Trophoblast cell (in vitro differentiated cells and primary cell): ENCODE results near the gene ATP6V0E2.

ENCODE experiments used
- DNase-seq, 2 donors: peaks; one replicate each; pipeline ENCODE4 v3.0.0-alpha.2; 2016
- H2AFZ ChIP-seq: 2 replicates; pipeline ENCODE4 v1.6.1; 2013; ENCODE audit warnings: low read length, moderate library complexity, mild to moderate bottlenecking; ENCODE audit not compliant: insufficient read depth, poor library complexity
- H2AK5ac ChIP-seq: 2 replicates; pipeline ENCODE4 v1.6.1; 2013; ENCODE audit warnings: mild to moderate bottlenecking, low read length
- H2BK120ac ChIP-seq: 2 replicates; pipeline ENCODE4 v1.6.1; 2013; ENCODE audit warnings: low read length, mild to moderate bottlenecking, moderate library complexity; ENCODE audit not compliant: insufficient read depth, poor library complexity
- H2BK12ac ChIP-seq: 2 replicates; pipeline ENCODE4 v1.6.1; 2013; ENCODE audit warnings: mild to moderate bottlenecking, low read length, moderate library complexity
- H2BK5ac ChIP-seq: 2 replicates; pipeline ENCODE4 v1.6.1; 2013; ENCODE audit warnings: low read length, low read depth, moderate library complexity, mild to moderate bottlenecking; ENCODE audit not compliant: poor library complexity
- H3K14ac ChIP-seq: 2 replicates; pipeline ENCODE4 v1.6.1; 2013; ENCODE audit warnings: mild to moderate bottlenecking, low read length
- H3K18ac ChIP-seq: 2 replicates; pipeline ENCODE4 v1.6.1; 2013; ENCODE audit warnings: mild to moderate bottlenecking, low read length
- H3K23ac ChIP-seq: 2 replicates; pipeline ENCODE4 v1.6.1; 2013; ENCODE audit warnings: low read length
- H3K27ac ChIP-seq: 2 replicates; pipeline ENCODE4 v1.5.1; 2013; ENCODE audit warnings: low read depth, mild to moderate bottlenecking, inconsistent platforms, low read length, moderate library complexity
- H3K27me3 ChIP-seq: 2 replicates; pipeline ENCODE4 v1.6.1; 2013; ENCODE audit warnings: inconsistent platforms, mild to moderate bottlenecking, low read length, moderate library complexity; ENCODE audit not compliant: insufficient read depth
- H3K36me3 ChIP-seq, 2 experiments: 1 replicate in 1 of 2; 2 replicates in 1 of 2; pipeline ENCODE4 v1.6.1; 2013; ENCODE audit warnings: low read length in 2 of 2, mild to moderate bottlenecking in 2 of 2, moderate library complexity in 1 of 2; ENCODE audit not compliant: insufficient read depth in 2 of 2, control insufficient read depth in 1 of 2
- H3K4ac ChIP-seq: 2 replicates; pipeline ENCODE4 v1.6.1; 2013; ENCODE audit warnings: low read depth, mild to moderate bottlenecking, low read length, moderate library complexity
- H3K4me1 ChIP-seq, 2 experiments: 1 replicate in 1 of 2; 2 replicates in 1 of 2; pipeline ENCODE4 v1.6.1; 2013; ENCODE audit warnings: low read length in 2 of 2, mild to moderate bottlenecking in 2 of 2, moderate library complexity in 1 of 2; ENCODE audit not compliant: insufficient read depth in 2 of 2, control insufficient read depth in 1 of 2
- H3K4me2 ChIP-seq: 2 replicates; pipeline ENCODE4 v1.6.1; 2013; ENCODE audit warnings: inconsistent platforms, mild to moderate bottlenecking, low read length, moderate library complexity
- H3K4me3 ChIP-seq: 2 replicates; pipeline ENCODE4 v1.5.1; 2013; ENCODE audit warnings: mild to moderate bottlenecking, low read depth, low read length, inconsistent platforms
- H3K79me1 ChIP-seq: one replicate; pipeline ENCODE4 v1.6.1; 2013; ENCODE audit warnings: low read length
- H3K79me2 ChIP-seq: 2 replicates; pipeline ENCODE4 v1.6.1; 2013; ENCODE audit warnings: low read length, mild to moderate bottlenecking; ENCODE audit not compliant: control insufficient read depth, insufficient read depth, poor library complexity
- H3K9ac ChIP-seq: 2 replicates; pipeline ENCODE4 v1.6.1; 2013; ENCODE audit warnings: mild to moderate bottlenecking, low read length
- H3K9me3 ChIP-seq: 2 replicates; pipeline ENCODE4 v1.6.1; 2013; ENCODE audit warnings: low read depth, mild to moderate bottlenecking, control low read depth, inconsistent platforms, low read length; ENCODE audit not compliant: insufficient read depth
- H4K12ac ChIP-seq: 2 replicates; pipeline ENCODE4 v1.6.1; 2013; ENCODE audit warnings: low read depth, mild to moderate bottlenecking, low read length, moderate library complexity
- H4K8ac ChIP-seq: 2 replicates; pipeline ENCODE4 v1.6.1; 2013; ENCODE audit warnings: low read depth, mild to moderate bottlenecking, low read length, moderate library complexity
- H4K91ac ChIP-seq: one replicate; pipeline ENCODE4 v1.6.1; 2013; ENCODE audit warnings: low read depth, mild to moderate bottlenecking, low read length, moderate library complexity
- WGBS: extraction: QIAGEN DNeasy Blood & Tissue Kit; methylation state at CpG from one replicate; pipeline ENCODE4 v1.1.7; 2013; ENCODE audit warnings: missing lambda C conversion rate; ENCODE audit not compliant: insufficient read length, insufficient coverage; ENCODE audit errors: extremely low coverage; 5-methylcytosine and 5-hydroxymethylcytosine counted together

The ATP6V0E2 gene

GRCh38 chr7:149879766-149880637, 6.2 kb downstream of the ATP6V0E2 start:
- H2BK12ac ChIP-seq: no peak overlapping the region
- H4K8ac ChIP-seq: no peak overlapping the region
- no peak overlapping the region for H3K18ac ChIP-seq
- no CpG with 5 or more reads among the region's 16 CpGs for WGBS
- no peak overlapping the region for H3K14ac ChIP-seq
- no peaks in the 10 kb centered on the region for H3K4me1 ChIP-seq
- no peak overlapping the region for H2BK5ac ChIP-seq
- H3K4me3 ChIP-seq: no peak overlapping the region
- no peak overlapping the region for H3K4ac ChIP-seq
- H3K79me1 ChIP-seq: no peaks in the 10 kb centered on the region
- no peaks in the 10 kb centered on the region for H3K36me3 ChIP-seq
- H2AFZ ChIP-seq: no peak overlapping the region
- H3K4me2 ChIP-seq: no peak overlapping the region
- H4K91ac ChIP-seq: no peak overlapping the region
- no peak overlapping the region for H2AK5ac ChIP-seq
- no peaks in the 10 kb centered on the region for H3K79me2 ChIP-seq
- H3K9ac ChIP-seq: no peak overlapping the region
- H2BK120ac ChIP-seq: no peak overlapping the region
- DNase-seq: no peak
- no peak overlapping the region for H3K23ac ChIP-seq
- H4K12ac ChIP-seq: no peak overlapping the region
- no peak overlapping the region for H3K27ac ChIP-seq
- H3K9me3 ChIP-seq: peaks cover 1% of the 10 kb centered on the region
- no peaks in the 10 kb centered on the region for H3K27me3 ChIP-seq

- no peaks in the 10 kb centered on the region for H3K79me1 ChIP-seq
- no peak overlapping the region for H3K27ac ChIP-seq
- no peak overlapping the region for H3K4me2 ChIP-seq
- H4K8ac ChIP-seq: no peak overlapping the region
- peaks cover 1% of the 10 kb centered on the region for H3K9me3 ChIP-seq
- no peak overlapping the region for H2BK12ac ChIP-seq
- no peaks in the 10 kb centered on the region for H3K79me2 ChIP-seq
- H3K23ac ChIP-seq: no peak overlapping the region
- no peak overlapping the region for H3K9ac ChIP-seq
- H3K18ac ChIP-seq: no peak overlapping the region
- H2AFZ ChIP-seq: no peak overlapping the region
- no peak overlapping the region for H4K12ac ChIP-seq
- no peak overlapping the region for H3K14ac ChIP-seq
- H4K91ac ChIP-seq: no peak overlapping the region
- DNase-seq: no peak
- H3K4ac ChIP-seq: no peak overlapping the region
- peaks cover 0 to 3% of the 10 kb centered on the region in 2 experiments for H3K4me1 ChIP-seq
- H3K27me3 ChIP-seq: no peaks in the 10 kb centered on the region
- no peaks in the 10 kb centered on the region for H3K36me3 ChIP-seq
- H2AK5ac ChIP-seq: no peak overlapping the region
- no peak overlapping the region for H3K4me3 ChIP-seq
- no CpG with 5 or more reads among the region's 14 CpGs for WGBS
- no peak overlapping the region for H2BK5ac ChIP-seq
- H2BK120ac ChIP-seq: no peak overlapping the region
These were observed 7.0 kb downstream of the ATP6V0E2 start for GRCh38 chr7:149880638-149881311.

GRCh38 chr7:149881328-149882247, 7.8 kb downstream of the ATP6V0E2 start:
- WGBS: no CpG with 5 or more reads among the region's 19 CpGs
- no peak overlapping the region for H4K91ac ChIP-seq
- H3K4ac ChIP-seq: no peak overlapping the region
- H3K79me1 ChIP-seq: no peaks in the 10 kb centered on the region
- no peak overlapping the region for H3K18ac ChIP-seq
- no peak for DNase-seq
- no peak overlapping the region for H2BK5ac ChIP-seq
- no peak overlapping the region for H4K12ac ChIP-seq
- no peaks in the 10 kb centered on the region for H3K27me3 ChIP-seq
- H3K4me1 ChIP-seq: peaks cover 0 to 3% of the 10 kb centered on the region in 2 experiments
- no peak overlapping the region for H3K4me3 ChIP-seq
- no peak overlapping the region for H2BK12ac ChIP-seq
- H3K14ac ChIP-seq: no peak overlapping the region
- H3K23ac ChIP-seq: no peak overlapping the region
- peaks cover 1% of the 10 kb centered on the region for H3K9me3 ChIP-seq
- H2BK120ac ChIP-seq: no peak overlapping the region
- no peak overlapping the region for H3K9ac ChIP-seq
- no peak overlapping the region for H2AFZ ChIP-seq
- no peak overlapping the region for H2AK5ac ChIP-seq
- H3K36me3 ChIP-seq: no peaks in the 10 kb centered on the region
- no peak overlapping the region for H3K4me2 ChIP-seq
- H4K8ac ChIP-seq: no peak overlapping the region
- H3K79me2 ChIP-seq: no peaks in the 10 kb centered on the region
- no peak overlapping the region for H3K27ac ChIP-seq
